NCI-H2227 (cell line): ENCODE measurements around the gene YRDC.

ENCODE experiments used
- DNase-seq: peaks from one replicate; lab custom pipeline; 2025; ENCODE audit not compliant: unreplicated experiment; lab: John Stamatoyannopoulos, UW

YRDC gene

DNA sequence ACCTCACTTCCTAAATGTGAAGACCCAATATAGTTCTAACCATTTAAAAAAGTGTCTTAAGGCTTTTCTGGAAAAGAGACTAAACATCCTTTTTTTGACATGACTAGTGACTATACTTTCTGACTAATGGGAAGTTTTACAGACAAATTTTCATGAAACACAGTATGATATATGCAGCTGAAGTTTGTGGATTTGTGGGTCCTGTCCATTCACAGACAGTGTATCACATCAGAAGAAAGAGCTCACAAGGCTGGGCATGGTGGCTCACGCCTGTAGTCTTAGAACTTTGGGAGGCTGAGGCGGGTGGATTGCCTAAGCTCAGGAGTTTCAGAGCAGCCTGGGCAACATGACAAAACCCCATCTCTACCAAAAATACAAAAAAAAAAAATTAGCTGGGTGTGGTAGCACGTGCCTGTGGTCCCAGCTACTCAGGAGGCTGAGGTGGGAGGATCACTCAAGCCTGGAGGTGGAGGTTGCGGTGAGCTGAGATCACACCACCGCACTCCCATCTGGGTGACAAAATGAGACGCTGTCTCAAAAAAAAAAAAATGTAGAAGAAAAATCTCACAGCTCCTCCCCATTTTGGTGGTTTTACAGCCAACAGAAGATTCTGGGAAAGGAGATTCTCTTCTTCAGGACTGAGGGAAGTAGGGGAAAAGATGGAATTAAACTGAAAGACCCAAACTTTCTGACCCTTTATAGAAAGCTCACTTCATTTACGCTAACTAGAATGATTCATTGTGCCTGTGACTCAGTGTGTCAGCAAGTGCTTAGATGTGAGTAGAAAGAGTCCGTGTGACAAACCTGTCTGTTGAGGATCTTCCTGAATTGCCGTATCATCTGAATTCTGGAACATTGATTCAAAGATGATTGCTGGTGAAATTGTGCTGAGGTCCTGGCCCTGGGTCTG is 15.2 kb upstream of the YRDC start:
- no peak for DNase-seq

DNA sequence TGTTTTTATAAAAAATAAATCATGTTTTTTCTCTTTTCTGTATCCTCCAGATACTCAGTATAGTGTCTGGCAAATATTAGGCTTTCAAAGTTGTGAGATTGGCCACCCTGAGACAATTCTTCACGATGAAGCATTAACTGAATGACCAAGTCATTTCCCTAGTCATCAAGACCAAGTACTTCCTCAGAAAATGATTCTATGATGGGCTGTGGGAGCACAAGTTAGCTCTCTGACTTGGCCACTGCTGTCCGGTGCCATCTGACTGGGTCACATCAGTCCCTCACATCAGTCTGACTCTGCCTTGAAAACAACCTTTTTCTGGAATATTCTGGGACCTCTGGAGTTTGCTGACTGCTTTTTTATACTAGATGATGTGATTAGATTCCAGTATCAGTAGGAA is 13.5 kb upstream of the YRDC start:
- DNase-seq, result no peak

DNA sequence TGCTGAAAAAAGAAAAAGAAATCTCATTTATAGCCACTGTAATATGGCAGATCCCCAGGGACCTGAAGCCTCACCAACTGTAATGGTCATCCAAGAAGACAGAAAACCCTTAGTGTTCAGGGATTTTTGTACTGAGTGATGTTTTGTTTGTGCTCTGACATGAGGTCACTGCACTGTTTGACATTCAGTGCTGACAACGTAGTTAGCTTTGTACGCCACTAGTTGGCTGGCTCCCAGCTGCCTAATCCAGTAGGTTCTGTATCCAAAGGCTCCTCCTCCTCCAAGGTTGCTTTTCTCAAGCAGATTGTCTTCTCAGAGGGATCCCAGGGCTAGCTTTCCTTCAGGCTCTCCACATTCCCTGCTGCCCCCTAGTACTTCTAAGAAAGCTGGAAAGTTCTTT is 9.5 kb upstream of the YRDC start:
- peak; percentile 10 for DNase-seq

DNA sequence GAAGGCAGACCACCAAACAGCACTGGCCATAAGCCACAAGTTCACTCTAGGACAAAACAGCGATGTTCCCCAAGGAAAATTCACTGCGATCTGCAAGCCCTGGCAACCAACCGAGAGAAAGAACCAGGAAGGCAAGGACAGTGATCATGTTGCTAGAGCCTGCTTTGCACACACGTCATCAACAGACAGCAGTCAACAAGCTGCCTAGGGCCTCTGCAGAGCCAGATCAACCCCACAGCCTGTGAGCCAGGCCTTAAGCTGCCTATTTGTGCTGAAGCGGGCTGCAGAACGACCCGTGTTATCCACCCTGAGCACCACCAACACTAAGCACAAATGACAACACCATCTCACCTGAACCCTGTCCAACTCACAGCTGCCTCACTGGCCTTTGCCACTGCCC is 6.2 kb upstream of the YRDC start:
- DNase-seq, result no peak

DNA sequence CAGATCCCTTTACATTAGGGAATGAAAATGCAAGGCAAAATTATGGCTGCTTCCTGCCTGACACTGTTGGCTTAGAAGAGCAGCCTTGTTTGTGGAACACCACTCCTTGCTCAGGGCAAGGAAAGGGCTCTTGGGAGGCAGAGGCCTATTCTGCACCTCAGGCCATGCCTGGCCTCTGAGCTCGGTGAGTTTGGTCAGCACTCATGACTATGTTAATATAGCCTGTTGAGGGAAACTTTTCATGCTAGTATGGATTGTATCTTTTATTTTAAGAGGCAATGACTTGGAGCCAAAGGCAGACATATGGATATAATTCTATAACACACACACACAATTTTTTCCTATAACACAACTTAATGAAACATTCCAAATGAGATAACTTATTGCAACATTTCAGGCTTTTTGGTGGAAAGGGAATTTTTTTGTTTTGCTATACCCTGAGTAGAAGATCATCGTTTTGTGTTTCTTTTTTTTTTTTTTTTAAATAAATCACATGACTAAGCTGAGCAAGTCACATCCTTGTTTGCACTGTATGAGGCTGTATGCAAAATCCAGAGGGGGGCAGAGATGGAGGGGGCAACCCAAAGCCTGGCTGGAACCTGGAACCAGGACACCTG is 5.6 kb upstream of the YRDC start:
- DNase-seq, result no peak

DNA sequence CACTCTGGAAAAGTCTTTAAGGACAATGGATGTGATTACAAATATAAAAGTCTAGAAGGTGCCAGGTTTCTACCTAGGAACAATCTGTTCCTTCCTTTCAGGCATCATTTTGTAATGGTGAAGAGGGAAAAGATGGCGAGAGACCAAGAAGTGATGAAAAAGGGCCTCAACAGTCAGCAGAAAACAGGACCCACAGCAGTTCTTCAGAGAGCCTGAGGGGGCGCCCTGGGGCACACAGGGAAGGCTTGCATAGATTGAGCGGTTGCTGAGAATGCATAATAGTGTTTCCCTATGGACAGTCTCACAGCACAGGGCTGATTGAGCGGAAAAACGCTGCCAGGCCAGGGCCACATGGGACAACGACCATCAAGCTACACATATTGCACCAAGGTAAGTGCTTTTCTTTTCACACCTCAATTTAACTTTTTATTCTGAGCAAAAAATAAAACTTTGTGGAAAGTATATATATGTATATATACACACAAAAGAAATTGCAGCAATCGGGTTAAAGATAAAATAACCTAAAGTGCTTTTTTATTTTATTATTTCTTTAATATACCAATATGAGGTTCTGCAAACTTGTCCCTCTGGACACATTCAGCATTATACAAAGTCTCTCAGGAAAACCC is 3.1 kb upstream of the YRDC start:
- peak; percentile 90 for DNase-seq

DNA sequence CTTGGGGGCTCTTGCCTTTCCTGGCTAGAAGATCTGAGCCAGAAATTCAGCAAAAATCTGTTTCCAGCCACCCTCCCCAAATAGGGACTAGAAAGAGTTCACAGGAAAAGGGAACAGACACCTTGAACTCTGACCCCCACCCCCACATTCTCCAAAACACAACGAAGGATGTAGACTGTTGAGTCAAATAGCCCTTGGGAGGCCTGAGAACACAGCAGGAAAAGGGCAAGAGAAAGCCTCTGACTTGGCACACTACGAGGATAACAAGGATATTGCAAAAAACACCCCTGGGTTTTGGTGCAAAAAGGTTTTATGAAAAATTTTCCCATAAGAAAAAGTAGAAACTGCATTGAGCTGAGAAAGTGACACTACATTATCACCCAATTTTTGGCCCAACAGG is 1.9 kb upstream of the YRDC start:
- no peak for DNase-seq

DNA sequence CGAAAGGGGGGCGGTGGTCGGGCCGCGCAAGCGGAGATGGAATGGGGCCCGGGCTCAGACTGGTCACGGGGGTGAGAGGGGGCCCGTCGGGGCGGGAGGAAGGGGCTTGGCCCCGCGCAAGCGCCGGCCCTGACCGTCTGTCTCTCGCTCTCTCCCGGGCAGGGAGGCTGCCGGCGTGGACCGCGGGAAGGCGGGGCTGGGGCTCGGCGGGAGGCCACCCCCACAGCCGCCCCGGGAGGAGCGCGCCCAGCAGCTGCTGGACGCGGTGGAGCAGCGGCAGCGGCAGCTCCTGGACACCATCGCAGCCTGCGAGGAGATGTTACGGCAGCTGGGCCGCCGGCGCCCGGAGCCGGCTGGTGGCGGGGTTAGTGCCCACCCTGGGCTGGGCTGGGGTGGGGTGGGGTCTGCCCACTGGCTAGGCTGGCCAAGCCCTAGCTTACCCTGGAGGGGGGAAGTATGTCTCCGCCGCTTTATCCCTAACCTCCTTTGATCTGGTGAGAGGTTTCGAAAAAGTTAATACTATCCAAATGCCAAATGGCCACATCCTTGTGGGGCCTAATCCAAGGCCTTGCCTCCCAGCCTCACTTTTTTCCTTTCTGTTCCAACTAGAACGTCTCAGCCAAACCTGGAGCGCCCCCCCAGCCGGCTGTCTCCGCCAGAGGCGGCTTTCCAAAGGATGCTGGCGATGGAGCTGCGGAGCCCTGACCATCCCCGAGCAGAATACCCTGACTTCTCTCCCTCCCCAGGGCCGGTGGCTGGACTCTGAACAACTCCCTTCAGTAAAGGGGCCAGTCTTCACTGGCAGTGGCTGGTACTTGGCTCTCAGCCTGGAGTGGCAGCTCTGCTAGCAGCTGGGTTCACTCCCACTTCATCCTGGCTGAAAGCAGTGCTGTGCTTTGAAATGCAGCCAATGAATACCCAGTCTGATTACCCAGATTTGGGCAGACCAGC is 636 bp upstream of the YRDC start:
- DNase-seq, result peak; percentile 90

- no peak for DNase-seq
Measured at GRCh38 chr1:37807220-37807554, 821 bp downstream of the YRDC start.

GRCh38 chr1:37802439-37802838 is 5.6 kb downstream of the YRDC start:
- DNase-seq, result no peak

DNA sequence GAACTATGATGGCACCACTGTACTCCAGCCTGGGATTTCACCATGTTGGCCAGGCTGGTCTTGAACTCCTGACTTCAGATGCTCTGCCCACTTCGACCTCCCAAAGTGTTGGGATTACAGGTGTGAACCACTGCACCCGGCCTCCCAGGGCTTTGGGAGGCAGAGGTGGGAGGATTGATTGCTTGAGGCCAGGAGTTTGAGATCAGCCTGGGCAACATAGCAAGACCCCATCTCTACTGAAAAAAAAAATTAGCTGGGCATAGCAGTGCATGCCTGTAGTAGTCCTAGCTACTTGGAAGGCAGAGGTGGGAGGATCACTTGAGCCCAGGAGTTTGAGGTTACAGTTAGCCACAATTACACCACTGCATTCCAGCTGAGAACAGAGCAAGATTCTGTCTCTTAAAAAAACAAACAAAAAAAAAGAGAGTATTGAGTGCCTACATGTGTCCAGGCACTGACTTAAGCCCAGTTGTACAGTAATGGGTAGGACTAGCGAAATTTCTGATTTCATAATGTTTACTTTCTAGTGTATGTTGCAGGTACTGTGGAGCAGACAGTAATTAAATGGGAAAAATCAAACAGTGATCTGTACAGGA is 10.2 kb downstream of the YRDC start:
- no peak for DNase-seq

GRCh38 chr1:37795340-37796125 is 12.5 kb downstream of the YRDC start:
- DNase-seq, result peak; percentile 53

DNA sequence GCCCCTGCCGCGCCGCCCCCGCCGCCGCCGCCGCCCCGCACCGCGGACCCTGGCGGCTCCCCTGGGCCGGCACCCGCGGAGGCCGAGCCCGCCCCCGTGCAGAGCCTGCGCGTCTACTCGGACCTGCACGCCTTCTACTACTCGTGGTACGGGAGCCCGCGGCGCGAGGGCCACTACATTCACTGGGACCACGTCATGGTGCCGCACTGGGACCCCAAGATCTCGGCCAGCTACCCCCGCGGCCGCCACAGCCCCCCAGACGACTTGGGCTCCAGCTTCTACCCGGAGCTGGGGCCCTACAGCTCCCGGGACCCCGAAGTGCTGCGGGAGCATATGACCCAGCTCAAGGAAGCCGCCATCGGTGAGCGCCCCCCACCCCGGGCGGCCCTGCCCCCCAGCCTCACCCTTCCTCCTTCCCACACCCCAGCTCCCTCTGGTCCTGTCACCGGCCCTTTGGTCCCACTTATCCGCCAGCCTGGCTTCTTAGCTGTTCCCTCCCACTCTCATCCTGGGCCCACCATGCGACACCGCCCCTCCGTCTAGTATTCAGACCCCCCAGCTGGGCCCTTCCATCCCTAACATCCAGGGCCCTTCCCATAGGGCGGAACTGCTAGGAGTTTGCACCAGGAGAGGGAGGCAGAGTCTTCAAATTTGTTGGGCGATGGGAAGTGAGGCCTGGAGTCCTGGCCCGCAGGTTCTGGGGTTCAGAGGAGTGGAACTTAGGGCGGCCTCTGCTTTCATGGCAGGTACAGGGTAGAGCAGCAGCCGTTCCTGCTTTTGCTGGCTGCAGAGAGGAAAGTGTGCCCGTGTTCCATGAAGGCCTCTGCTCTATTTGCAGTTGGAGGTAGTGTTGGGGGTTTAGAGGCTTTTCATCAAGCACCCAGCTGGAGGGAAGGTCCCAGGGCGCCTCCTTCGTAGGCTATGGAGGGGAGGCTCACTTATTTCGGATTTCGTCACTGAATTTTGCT is 13.4 kb downstream of the YRDC start:
- DNase-seq, result peak; percentile 55

- DNase-seq, result peak; percentile 85
Measured at GRCh38 chr1:37793773-37794371, 14.1 kb downstream of the YRDC start, which contains the start of gene MANEAL. TSS of gene MANEAL (plus strand) at chr1:37793847. CDS start at chr1:37794183, 336 bp downstream.

DNA sequence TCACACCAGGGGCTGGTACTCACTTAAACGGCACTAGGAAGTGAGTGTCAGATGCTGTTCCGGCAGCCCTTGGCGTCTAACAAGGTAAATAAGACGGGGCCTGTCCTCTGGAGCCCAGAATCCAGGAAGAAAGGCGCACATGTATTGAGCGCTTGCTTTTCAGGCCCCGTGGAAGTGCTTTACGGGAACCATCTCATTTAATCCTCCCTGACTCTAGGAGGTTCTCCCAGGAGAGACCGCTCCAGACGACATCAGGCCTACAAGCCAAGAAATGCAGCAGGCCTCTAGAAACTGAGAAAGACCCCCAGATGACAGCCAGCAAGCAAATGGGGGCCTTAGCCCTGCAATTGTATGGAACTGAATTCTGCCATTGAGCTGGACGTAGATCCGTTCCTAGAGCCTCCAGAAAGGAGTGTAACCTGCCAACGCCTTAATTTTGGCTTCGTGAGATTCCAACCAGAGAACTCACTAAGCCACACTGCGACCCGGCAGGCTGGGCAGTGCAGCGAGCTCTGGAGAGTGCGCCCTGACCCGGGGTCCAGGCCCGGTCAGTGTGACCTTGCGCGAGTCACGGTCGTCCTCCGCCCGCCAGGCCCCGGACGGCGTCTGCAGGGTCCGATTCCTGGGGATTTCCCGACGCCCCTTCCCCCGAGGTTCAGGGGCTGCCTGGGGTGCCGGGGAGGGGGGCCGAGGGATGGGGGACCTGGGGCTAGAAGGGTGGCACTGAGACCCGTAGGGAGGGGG is 14.9 kb downstream of the YRDC start:
- peak; percentile 25 for DNase-seq

DNA sequence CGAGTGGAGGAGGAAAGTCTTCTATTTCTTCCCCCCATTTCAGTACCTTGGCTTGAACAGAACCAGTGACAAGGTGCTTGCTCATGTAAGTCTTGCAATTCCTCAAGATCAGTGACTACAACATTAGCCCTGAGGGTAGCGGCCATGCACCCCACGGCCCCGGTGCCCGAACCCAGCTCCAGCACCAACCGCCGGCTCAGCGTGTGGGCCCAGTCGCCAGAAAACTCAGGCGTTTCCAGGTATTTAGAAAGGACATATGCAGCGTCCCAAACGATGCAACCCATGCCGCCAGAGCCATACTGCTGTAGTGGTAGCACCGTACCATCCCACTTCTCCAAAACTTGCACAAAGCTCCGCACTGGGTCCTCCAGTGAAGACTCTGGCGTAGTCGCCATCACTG is 25.5 kb downstream of the YRDC start:
- no peak for DNase-seq

- no peak for DNase-seq
Measured at GRCh38 chr1:37778654-37779053, 29.4 kb downstream of the YRDC start.
